K562 (cell line): ENCODE measurements around the gene ZNF692. TPM values are rescaled to one million over a fixed set of nuclear protein-coding genes. Genes with fewer than 3 reads are reported as not detected.

Source experiments
- ATAC-seq: fragments of 200-7000 bp; cut with Tn5 transposase; 3 replicates; pipeline ENCODE4 v1.9.1; 2020; ENCODE audit warnings: moderate library complexity
- BruUV-seq: library from RNA; stranded (reverse); fragments of 400-500 nt; replicated peaks from 2 replicates; lab custom pipeline; 2021; lab: Mats Ljungman, UMichigan
- CTCF ChIA-PET: fragments of 300-600 bp; formaldehyde crosslinking; extraction: SDS; loops from one replicate; lab custom pipeline; 2021; ENCODE audit warnings: low intra/inter-chr PET ratio; lab: Yijun Ruan, JAX
- POLR2A ChIA-PET: fragments of 300-600, 350-650 bp; sonication (Branson Sonifier 250); formaldehyde crosslinking; extraction: SDS; loops from one replicate; lab custom pipeline; 2021; ENCODE audit warnings: antibody characterized with exemption, inconsistent platforms; lab: Yijun Ruan, JAX
- DNase-seq, 4 experiments: peaks; one replicate each; pipeline versions ENCODE4 v3.0.0 to v3.0.0-alpha.2; 2011 to 2018; ENCODE audit warnings: low spot score in 3 of 4, mixed read lengths in 3 of 4; ENCODE audit errors: extremely low read depth in 1 of 4
- FAIRE-seq: peaks from 2 replicates; lab custom pipeline; 2011; peaks lifted over from hg19 to GRCh38; lab: Jason Lieb, UNC
- H2AFZ ChIP-seq: 2 replicates; pipeline ENCODE4 v1.6.0; 2011; ENCODE audit warnings: low read depth, low read length, control low read depth, inconsistent platforms
- H3K27ac ChIP-seq: fragments of 200-600 bp; 3 replicates; pipeline ENCODE4 v1.8.0; 2011; ENCODE audit warnings: low read depth, mild to moderate bottlenecking, control low read depth, inconsistent platforms, low read length, moderate library complexity, mixed read lengths; ENCODE audit errors: extremely low read depth
- H3K27me3 ChIP-seq, 2 experiments: fragments of 300-600 bp in 1 of 2; 2 replicates in 1 of 2; 3 replicates in 1 of 2; pipeline versions ENCODE4 v1.6.0 to v1.8.0; 2011; ENCODE audit warnings: inconsistent platforms in 2 of 2, low read length in 2 of 2, mild to moderate bottlenecking in 1 of 2, mixed read lengths in 1 of 2, moderate library complexity in 1 of 2; ENCODE audit not compliant: control insufficient read depth in 2 of 2, insufficient read depth in 2 of 2
- H3K36me3 ChIP-seq: fragments of 300-600 bp; 3 replicates; pipeline ENCODE4 v1.8.0; 2011; ENCODE audit warnings: mild to moderate bottlenecking, low read length, inconsistent platforms; ENCODE audit not compliant: control insufficient read depth, insufficient read depth
- H3K4me1 ChIP-seq, 2 experiments: fragments of 200-600 bp in 1 of 2; replicated peaks in 1 of 2; 2 replicates in 1 of 2; 3 replicates in 1 of 2; pipeline versions ENCODE4 v1.5.1 to v1.8.0; 2011; ENCODE audit warnings: inconsistent platforms in 2 of 2, low read length in 2 of 2, mild to moderate bottlenecking in 1 of 2, mixed read lengths in 1 of 2, moderate library complexity in 1 of 2; ENCODE audit not compliant: control insufficient read depth in 2 of 2, insufficient read depth in 2 of 2
- H3K4me2 ChIP-seq: 2 replicates; pipeline ENCODE4 v1.6.1; 2011; ENCODE audit warnings: low read length, control low read depth, inconsistent platforms, mixed read lengths; ENCODE audit not compliant: insufficient read depth
- H3K4me3 ChIP-seq: fragments of 200-600 bp; sonication (generic), shearing (Covaris generic); 2 replicates; pipeline ENCODE4 v1.5.1; 2016; ENCODE audit warnings: control low read depth, inconsistent platforms
- H3K79me2 ChIP-seq: fragments of 200-600 bp; 3 replicates; pipeline ENCODE4 v1.8.0; 2011; ENCODE audit warnings: low read length, inconsistent platforms; ENCODE audit not compliant: control insufficient read depth, insufficient read depth
- H3K9ac ChIP-seq, 2 experiments: 2 replicates each; pipeline versions ENCODE4 v1.6.0 to v1.6.1; 2011; ENCODE audit warnings: low read depth in 2 of 2, low read length in 2 of 2, control low read depth in 1 of 2, inconsistent platforms in 1 of 2, mild to moderate bottlenecking in 1 of 2, mixed read lengths in 1 of 2; ENCODE audit not compliant: insufficient read depth in 1 of 2
- H3K9me1 ChIP-seq: one replicate; pipeline ENCODE4 v1.6.0; 2011; ENCODE audit warnings: inconsistent platforms, mild to moderate bottlenecking, low read length, moderate library complexity; ENCODE audit not compliant: control insufficient read depth, insufficient read depth
- H3K9me3 ChIP-seq: replicated peaks from 2 replicates; pipeline ENCODE4 v1.5.1; 2011; ENCODE audit warnings: low read depth, low read length, inconsistent platforms; ENCODE audit not compliant: control insufficient read depth, insufficient read depth
- H4K20me1 ChIP-seq: replicated peaks from 2 replicates; pipeline ENCODE4 v1.6.1; 2011; ENCODE audit warnings: low read length, inconsistent platforms, mixed read lengths; ENCODE audit not compliant: control insufficient read depth, insufficient read depth
- CBX1 ChIP-seq: sonication (generic); IDR thresholded peaks from 2 replicates; pipeline ENCODE4 v1.6.1; 2016; ENCODE audit warnings: antibody characterized with exemption, low read depth, mild to moderate bottlenecking
- FOS ChIP-seq: IDR thresholded peaks from 3 replicates; pipeline ENCODE4 v1.6.1; 2011; ENCODE audit not compliant: insufficient read length; ENCODE audit errors: extremely low read depth
- HNRNPK ChIP-seq: fragments of 200-400 bp; formaldehyde crosslinking; IDR thresholded peaks from one replicate; pipeline ENCODE4 v1.6.1; 2018; ENCODE audit warnings: mild to moderate bottlenecking, low read depth, low read length; ENCODE audit not compliant: poor library complexity, severe bottlenecking
- L3MBTL2 ChIP-seq: fragments of 450-650 bp; IDR thresholded peaks from 2 replicates; pipeline ENCODE4 v1.6.1; 2016; ENCODE audit warnings: mild to moderate bottlenecking, moderate library complexity
- MAZ ChIP-seq, 2 experiments: fragments of 450-650 bp in 1 of 2; sonication (generic) in 1 of 2; formaldehyde crosslinking; IDR thresholded peaks in 1 of 2; conservative IDR thresholded peaks in 1 of 2; 2 replicates each; pipeline versions ENCODE4 v1.4.0 to v1.5.0; 2020; ENCODE audit warnings: mild to moderate bottlenecking in 1 of 2, missing genetic modification reagents in 1 of 2
- NELFE ChIP-seq: IDR thresholded peaks from 2 replicates; pipeline ENCODE4 v1.6.1; 2011; ENCODE audit warnings: mild to moderate bottlenecking; ENCODE audit not compliant: insufficient read depth, insufficient read length
- NR2C1 ChIP-seq, 2 experiments: fragments of 450-650 bp; IDR thresholded peaks; 2 replicates each; pipeline ENCODE4 v1.6.1; 2017; ENCODE audit warnings: mild to moderate bottlenecking in 2 of 2, antibody characterized with exemption in 1 of 2, inconsistent platforms in 1 of 2, missing compliant biosample characterization in 1 of 2, missing genetic modification characterization in 1 of 2
- POLR2B ChIP-seq: fragments of 450-650 bp; IDR thresholded peaks from 2 replicates; pipeline ENCODE4 v1.6.1; 2018; ENCODE audit warnings: low read depth; ENCODE audit not compliant: partially characterized antibody
- RFX5 ChIP-seq: IDR thresholded peaks from 2 replicates; pipeline ENCODE4 v1.6.1; 2011; ENCODE audit warnings: low read depth, mild to moderate bottlenecking, improper control_type of control experiment, low read length
- SRF ChIP-seq, 2 experiments: fragments of 250-450, 450-650 bp in 1 of 2; sonication (Bioruptor Pico) in 1 of 2; sonication (generic) in 1 of 2; formaldehyde crosslinking; IDR thresholded peaks; 2 replicates each; pipeline versions ENCODE4 v1.5.0 to v1.5.1; 2020 to 2022; ENCODE audit warnings: mild to moderate bottlenecking in 1 of 2, missing genetic modification reagents in 1 of 2
- ZNF133 ChIP-seq: fragments of 250-450 bp; sonication (Bioruptor Pico); IDR thresholded peaks from 2 replicates; pipeline ENCODE4 v1.4.0; 2020; ENCODE audit warnings: mild to moderate bottlenecking
- ZNF217 ChIP-seq: sonication (generic); formaldehyde crosslinking; IDR thresholded peaks from 2 replicates; pipeline ENCODE4 v1.8.0; 2022; ENCODE audit warnings: mild to moderate bottlenecking, missing genetic modification reagents
- ZNF717 ChIP-seq: fragments of 250-450 bp; sonication (Bioruptor Pico); IDR thresholded peaks from 2 replicates; pipeline ENCODE4 v1.5.0; 2021
- WGBS: fragments of 100-300 bp; shearing (Covaris generic); methylation state at CpG from one replicate; pipeline ENCODE4 v1.1.6; 2016; ENCODE audit warnings: low coverage, mixed read lengths; ENCODE audit not compliant: insufficient coverage; ENCODE audit errors: missing lambda C conversion rate; 5-methylcytosine and 5-hydroxymethylcytosine counted together
- in situ Hi-C: fragments of 300-500 bp; cut with MboI; formaldehyde crosslinking; loops from 4 replicates; pipeline ENCODE4 v1.15.0; 2018; ENCODE audit warnings: inconsistent platforms, mixed read lengths
- intact Hi-C: fragments of 100-400 bp; cut with micrococcal nuclease; formaldehyde crosslinking; loops from 2 replicates; pipeline ENCODE4 v1.14.2; 2022
- polyA plus RNA-seq, 8 experiments: library from polyadenylated mRNA; depleted of rRNA in 4 of 8; stranded (reverse) in 5 of 8; unstranded in 3 of 8; fragments of >200 nt; fragmentation: Nextera tagmentation in 2 of 8; fragmentation: Illumina TruSeq in 1 of 8; extraction: Ambion mirVana in 2 of 8; extraction: Trizol in 1 of 8; gene quantifications; 2 replicates each; pipeline versions ENCODE4 v1.2.1 to v1.2.3, GENCODE V29; 2011 to 2014; ENCODE audit warnings: inconsistent platforms in 1 of 8, missing spikeins in 1 of 8
- total RNA-seq, 7 experiments: library from RNA; depleted of rRNA in 6 of 7; stranded (reverse); fragments of >200 nt in 6 of 7; fragmentation: Illumina TruSeq in 2 of 7; extraction: Trizol in 2 of 7; gene quantifications; 2 replicates each; pipeline versions ENCODE4 v1.2.1 to v1.2.3, GENCODE V29; 2011 to 2021; ENCODE audit warnings: low replicate concordance in 1 of 7
- TF ChIP-seq, protein P1 (sequence below): sonication (generic); formaldehyde crosslinking; IDR thresholded peaks from 2 replicates; pipeline ENCODE4 v1.8.1; 2023; ENCODE audit warnings: mild to moderate bottlenecking, missing genetic modification reagents, moderate library complexity
- TF ChIP-seq, protein P2 (sequence below): fragments of 450-650 bp; conservative IDR thresholded peaks from 2 replicates; pipeline ENCODE4 v1.6.1; 2016; ENCODE audit warnings: missing genetic modification characterization, low read depth, mild to moderate bottlenecking, control low read depth, missing compliant biosample characterization
- TF ChIP-seq, protein P3 (sequence below), 2 experiments: fragments of 450-650 bp; IDR thresholded peaks; 2 replicates each; pipeline ENCODE4 v1.6.1; 2016

The ZNF692 gene
- total and polyA plus RNA-seq, 9 of the 15 experiments (the other 6 are each of a cell fraction or from before 2014, with no cell fraction given), result 8.4 to 143 (median 55.9) TPM

DNA sequence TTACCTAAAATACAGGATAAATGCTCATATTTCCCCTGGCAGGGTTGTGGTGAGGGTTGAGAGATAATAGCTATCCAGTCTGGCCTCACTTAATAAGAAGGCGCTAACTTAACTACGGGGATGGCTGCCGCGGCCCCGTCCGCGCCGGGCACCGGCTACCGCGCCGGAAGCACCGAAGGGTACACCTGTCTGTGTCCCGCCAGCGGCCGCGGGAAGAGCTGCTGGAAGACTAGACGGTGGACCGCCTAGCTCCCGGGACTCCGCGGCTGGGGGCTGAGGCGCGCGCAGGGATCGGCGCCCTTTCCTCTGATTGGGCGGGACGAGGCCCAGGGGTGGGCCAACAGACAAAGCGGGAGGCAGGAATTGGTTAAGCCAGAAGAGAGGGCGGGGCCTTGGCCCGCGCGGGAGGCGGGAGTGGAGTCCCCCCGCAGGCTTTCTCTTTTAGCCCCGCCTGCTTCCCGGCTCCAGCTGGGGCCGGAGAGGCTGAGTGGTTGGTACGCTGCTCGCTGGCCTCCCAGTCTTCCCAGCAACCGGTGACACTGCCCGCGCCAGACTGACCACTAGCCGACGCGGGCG is 21.0 kb downstream of the ZNF692 start, which contains the start of gene ZNF672:
Gene ZNF672 (plus strand): TSS at position 444 of the 576 bp plus-strand sequence. CDS start 9,051 bp downstream, outside the sequence.
- Histone ChIP-seq H3K27ac (peak within 1 kb of the TSS; percentile 92), H4K20me1 (no peaks in the 10 kb centered on the region), H3K4me1 (peaks cover 40 to 47% of the 10 kb centered on the region in 2 experiments), H2AFZ (peak within 1 kb of the TSS; percentile 93), H3K9me3 (no peaks in the 10 kb centered on the region), H3K4me3 (peak within 1 kb of the TSS; percentile 81), H3K27me3 (no peaks in the 10 kb centered on the region), H3K79me2 (peaks cover 55% of the 10 kb centered on the region), H3K36me3 (peaks cover 15% of the 10 kb centered on the region; the same call in 2 of the 3 replicates), H3K4me2 (peak within 1 kb of the TSS; percentile 99), H3K9me1 (no peaks in the 10 kb centered on the region), H3K9ac (peak within 1 kb of the TSS; percentile 88 to 96)
- in situ Hi-C loops, result no loop called here
- peak; percentile 80 for FAIRE-seq
- intact Hi-C loops, result loop anchor here (1.0 kb wide), 4 partner anchors 12 to 51 kb away; no protein-coding TSS in a partner anchor
- ATAC-seq, result peak; percentile 88
- BruUV-seq, result no TSS peak
- peak; percentile 93 to 99 (median 96) for DNase-seq
- WGBS, result 0% methylated on average over 37 of the region's 48 CpGs
- POLR2A ChIA-PET, result interaction anchor here (0.6 to 6.1 kb wide), 20 partner anchors 9 to 1744 kb away, joined by 3 to 78 read pairs (median 4); partner anchors contain the start of genes PGBD2, SH3BP5L and ZNF692
- CTCF ChIA-PET, result interaction anchor here (1.0 kb wide), 1 partner anchor 21 kb away, joined by 3 read pairs; the partner anchor contains the start of gene ZNF692
- TF ChIP-seq SRF (CRISPR knock-in tag; IDR thresholded peaks at IDR 0.05) (peak in 1 of 2 experiments; percentile 58; a peak in 2 of 4 replicates), NELFE (no peak), CBX1 (peak; percentile 69; the same call in 1 of the 2 replicates), MAZ (CRISPR knock-in tag; conservative IDR thresholded peaks at IDR 0.05 in 1 of 2, IDR thresholded peaks at IDR 0.05 in 1 of 2) (peak in 1 of 2 experiments; percentile 95), HNRNPK (peak; percentile 17), POLR2B (peak; percentile 50), FOS (peak; percentile 85), NR2C1 (IDR thresholded peaks at IDR 0.05) (no peak), NR2C1 (tag; IDR thresholded peaks at IDR 0.05) (no peak), ZNF717 (CRISPR knock-in tag) (0 out of 2 replicates have a peak, but pooled peaks have one; percentile 40), ZNF133 (CRISPR knock-in tag) (no peak), ZNF217 (CRISPR knock-in tag) (no peak), L3MBTL2 (peak; percentile 21; the same call in 1 of the 2 replicates), RFX5 (peak; percentile 97)
- TF ChIP-seq, protein P1, sequence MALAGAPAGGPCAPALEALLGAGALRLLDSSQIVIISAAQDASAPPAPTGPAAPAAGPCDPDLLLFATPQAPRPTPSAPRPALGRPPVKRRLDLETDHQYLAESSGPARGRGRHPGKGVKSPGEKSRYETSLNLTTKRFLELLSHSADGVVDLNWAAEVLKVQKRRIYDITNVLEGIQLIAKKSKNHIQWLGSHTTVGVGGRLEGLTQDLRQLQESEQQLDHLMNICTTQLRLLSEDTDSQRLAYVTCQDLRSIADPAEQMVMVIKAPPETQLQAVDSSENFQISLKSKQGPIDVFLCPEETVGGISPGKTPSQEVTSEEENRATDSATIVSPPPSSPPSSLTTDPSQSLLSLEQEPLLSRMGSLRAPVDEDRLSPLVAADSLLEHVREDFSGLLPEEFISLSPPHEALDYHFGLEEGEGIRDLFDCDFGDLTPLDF (CRISPR knock-in tag), result peak; percentile 84
- TF ChIP-seq, protein P2, sequence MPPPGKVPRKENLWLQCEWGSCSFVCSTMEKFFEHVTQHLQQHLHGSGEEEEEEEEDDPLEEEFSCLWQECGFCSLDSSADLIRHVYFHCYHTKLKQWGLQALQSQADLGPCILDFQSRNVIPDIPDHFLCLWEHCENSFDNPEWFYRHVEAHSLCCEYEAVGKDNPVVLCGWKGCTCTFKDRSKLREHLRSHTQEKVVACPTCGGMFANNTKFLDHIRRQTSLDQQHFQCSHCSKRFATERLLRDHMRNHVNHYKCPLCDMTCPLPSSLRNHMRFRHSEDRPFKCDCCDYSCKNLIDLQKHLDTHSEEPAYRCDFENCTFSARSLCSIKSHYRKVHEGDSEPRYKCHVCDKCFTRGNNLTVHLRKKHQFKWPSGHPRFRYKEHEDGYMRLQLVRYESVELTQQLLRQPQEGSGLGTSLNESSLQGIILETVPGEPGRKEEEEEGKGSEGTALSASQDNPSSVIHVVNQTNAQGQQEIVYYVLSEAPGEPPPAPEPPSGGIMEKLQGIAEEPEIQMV (tag), result no peak
- TF ChIP-seq, protein P3, sequence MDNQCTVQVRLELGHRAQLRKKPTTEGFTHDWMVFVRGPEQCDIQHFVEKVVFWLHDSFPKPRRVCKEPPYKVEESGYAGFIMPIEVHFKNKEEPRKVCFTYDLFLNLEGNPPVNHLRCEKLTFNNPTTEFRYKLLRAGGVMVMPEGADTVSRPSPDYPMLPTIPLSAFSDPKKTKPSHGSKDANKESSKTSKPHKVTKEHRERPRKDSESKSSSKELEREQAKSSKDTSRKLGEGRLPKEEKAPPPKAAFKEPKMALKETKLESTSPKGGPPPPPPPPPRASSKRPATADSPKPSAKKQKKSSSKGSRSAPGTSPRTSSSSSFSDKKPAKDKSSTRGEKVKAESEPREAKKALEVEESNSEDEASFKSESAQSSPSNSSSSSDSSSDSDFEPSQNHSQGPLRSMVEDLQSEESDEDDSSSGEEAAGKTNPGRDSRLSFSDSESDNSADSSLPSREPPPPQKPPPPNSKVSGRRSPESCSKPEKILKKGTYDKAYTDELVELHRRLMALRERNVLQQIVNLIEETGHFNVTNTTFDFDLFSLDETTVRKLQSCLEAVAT (IDR thresholded peaks at IDR 0.05), result 0 out of 4 replicates have a peak, but pooled peaks of 1 of the 2 experiments have one; percentile 65
